Heart right ventricle (tissue), 12 donors: ENCODE measurements around the gene TENT5C. TPM values are rescaled to one million over a fixed set of nuclear protein-coding genes. Genes with fewer than 3 reads are reported as not detected.

Experiments used
- polyA plus RNA-seq, 2 donors: library from polyadenylated mRNA; stranded (reverse); fragments of 200-250 nt; gene quantifications; one replicate each; pipeline ENCODE4 v1.2.3, GENCODE V29; 2013
- total RNA-seq, 10 donors: library from RNA; stranded (reverse); fragmentation: NEBNext Ultra II Directional in 3 of 10; extraction: Animal tissue kit (Norgen Biotek cat#: 25700) in 3 of 10; gene quantifications; one replicate each; pipeline versions ENCODE4 v1.2.1 to v1.2.4, GENCODE V29; 2021 to 2023
- donor health status: ischemic (EF 13 %, LVEDD 7.1; RV severe dilation, severe dysfunction).
- donor health status: healthy with polysubstance abuse.
- donor health status: DM: no; HTN: yes; CAD: no.
- donor health status: DM: no; HTN: no; CAD: no.
- donor health status: ischemic (EF 25% LVEDD 6.9; RV normal size, moderate dysfunction).
- donor health status: ischemic (EF 25% LVEDD 5.7; RV mildly dilated, moderate dysfunction).
- donor health status: healthy.
- donor health status: nonischemic (EF 11% LVEDD 7.7; RV severe dilation, severe dysfunction).
- donor health status: DM: yes; HTN: yes; CAD: no.
- donor health status: PGD.
- donor health status: ischemic (EF 29% LVEDD 5.4; RV normal size, mild dysfunction).
- donor health status: nonischemic (EF 23%, LVEDD 6.1; RV moderate dilation, normal function).

The TENT5C gene
- total and polyA plus RNA-seq, 12 donors, result 3.1 to 23.1 (median 10.2) TPM

Other genes starting within 250 kb of the TENT5C start
- 10 to 100 TPM; 22.6 to 37.3 (median 26.3) TPM for gene MAN1A2, start 238.6 kb upstream of the TENT5C start, total RNA-seq
- 1 to 10 TPM; 5.1 to 6.4 TPM for gene MAN1A2, start 238.6 kb upstream of the TENT5C start, polyA plus RNA-seq